ENCODE results near the gene FBXO42. TPM values are rescaled to one million over a fixed set of nuclear protein-coding genes. Genes with fewer than 3 reads are reported as not detected.

Gene FBXO42
- total and polyA plus RNA-seq, 2 of the 8 experiments (the other 6 are each of a cell fraction or from before 2014, with no cell fraction given), result 15.1 to 17.0 TPM

GRCh38 chr1:16289959-16290358 is 62.3 kb downstream of the FBXO42 start:
- no peaks in the 10 kb centered on the region; the same call in 1 of the 2 replicates for H3K23me2 ChIP-seq (ENCODE audit: low read depth, low read length)
- no peak overlapping the region for H2BK12ac ChIP-seq (ENCODE audit: low read depth, low read length)
- H2AFZ ChIP-seq (ENCODE audit: low read length), result no peak overlapping the region
- no peak overlapping the region for H3K27ac ChIP-seq (ENCODE audit: low read depth, low read length)
- DNase-seq (ENCODE audit: low read depth in 1 of 2, low spot score in 2 of 2) (no peak), FAIRE-seq (no peak)
- CTCF ChIA-PET (ENCODE audit: partially characterized antibody), result interaction anchor here (0.7 to 1.8 kb wide), 9 partner anchors 8 to 119 kb away, joined by 3 to 5 read pairs (median 4); no protein-coding TSS in a partner anchor
- no peak overlapping the region for H3K14ac ChIP-seq (ENCODE audit: insufficient read length)
- H3K4me1 ChIP-seq (replicated peaks in 1 of 4; ENCODE audit: control insufficient read depth in 3 of 4, insufficient read depth in 4 of 4, low read length in 3 of 4), result no peaks in the 10 kb centered on the region
- H2BK5ac ChIP-seq (ENCODE audit: low read depth, low read length), result no peak overlapping the region
- no peaks in the 10 kb centered on the region; the same call in 1 of the 2 replicates for H3K79me1 ChIP-seq (ENCODE audit: low read depth, low read length)
- H2BK15ac ChIP-seq (ENCODE audit: low read length), result no peak overlapping the region
- no peak overlapping the region for H3K23ac ChIP-seq (ENCODE audit: insufficient read length)
- no peak overlapping the region for H3K4me3 ChIP-seq (ENCODE audit: extremely low read depth in 1 of 4, insufficient read depth in 2 of 4, low read depth in 3 of 4, low read length in 4 of 4)
- no peaks in the 10 kb centered on the region for H3K79me2 ChIP-seq (ENCODE audit: control insufficient read depth in 1 of 2, insufficient read depth in 2 of 2, low read length in 2 of 2)
- TF ChIP-seq RAD21 (IDR thresholded peaks at IDR 0.05 in 1 of 2, conservative IDR thresholded peaks at IDR 0.05 in 1 of 2; ENCODE audit: low read depth in 2 of 2, low read length in 2 of 2), result 0 out of 4 replicates have a peak, but pooled peaks of 1 of the 2 experiments have one; percentile 7
- TF ChIP-seq KDM4A (IDR thresholded peaks at IDR 0.05; ENCODE audit: low read depth, low read length, severe bottlenecking), result no peak
- no peak overlapping the region for H3K4me2 ChIP-seq (ENCODE audit: insufficient read depth in 1 of 2, low read depth in 2 of 2, low read length in 2 of 2)
- 81% methylated on average over 3 of the region's 3 CpGs; no CpG with 5 or more reads in 1 of the 2 experiments for WGBS, 2 experiments (ENCODE audit: extremely low coverage in 1 of 2, insufficient coverage in 1 of 2, insufficient read length in 1 of 2, insufficient replicate concordance in 2 of 2, low coverage in 1 of 2, low lambda C conversion rate in 2 of 2, missing lambda C conversion rate in 1 of 2)
- no peak overlapping the region for H3K9ac ChIP-seq (replicated peaks in 1 of 4; ENCODE audit: extremely low read depth in 1 of 4, low read depth in 3 of 4, low read length in 3 of 4)
- H4K5ac ChIP-seq (ENCODE audit: insufficient read length, low read depth, low read length), result no peak overlapping the region
- no peak overlapping the region for H2BK20ac ChIP-seq (ENCODE audit: low read length)
- H4K91ac ChIP-seq (replicated peaks; ENCODE audit: insufficient read length, low read length), result no peak overlapping the region
- H3K4ac ChIP-seq (replicated peaks; ENCODE audit: insufficient read length, low read depth, low read length), result no peak overlapping the region
- no peaks in the 10 kb centered on the region for H3K27me3 ChIP-seq (replicated peaks in 1 of 4; ENCODE audit: control insufficient read depth in 3 of 4, extremely low read depth in 1 of 4, insufficient read depth in 3 of 4, low read length in 3 of 4)
- H3K56ac ChIP-seq (replicated peaks; ENCODE audit: insufficient read length, low read depth, low read length), result no peak overlapping the region
- H2BK120ac ChIP-seq (replicated peaks; ENCODE audit: low read depth, low read length), result no peak overlapping the region
- peaks cover 0 to 13% (median 5%) of the 10 kb centered on the region in 4 experiments; a peak in 3 of 8 replicates for H3K36me3 ChIP-seq (ENCODE audit: control insufficient read depth in 2 of 4, insufficient read depth in 4 of 4, low read length in 3 of 4)
- H3K9me3 ChIP-seq (ENCODE audit: insufficient read depth in 2 of 2, low read depth in 1 of 2, low read length in 1 of 2), result no peaks in the 10 kb centered on the region; a peak in 1 of 4 replicates
- no peak overlapping the region for H2AK5ac ChIP-seq (ENCODE audit: low read depth, low read length)
- no peak overlapping the region for H3K18ac ChIP-seq (ENCODE audit: extremely low read depth, low read length)
- no peak overlapping the region for H4K8ac ChIP-seq (ENCODE audit: extremely low read depth, insufficient read depth, low read length)
- peaks cover 0 to 1% of the 10 kb centered on the region in 2 experiments for H4K20me1 ChIP-seq (replicated peaks in 1 of 2; ENCODE audit: control insufficient read depth in 1 of 2, insufficient read depth in 2 of 2, low read length in 2 of 2)
- POLR2A ChIA-PET (ENCODE audit: partially characterized antibody), result interaction anchor here (0.6 to 1.5 kb wide), 3 partner anchors 12 to 62 kb away, joined by 3 to 4 read pairs (median 4); no protein-coding TSS in a partner anchor
